GM23338 (cell line): Measurements from ENCODE around the gene PHF21A. TPM values are rescaled to one million over a fixed set of nuclear protein-coding genes. Genes with fewer than 3 reads are reported as not detected.

ENCODE experiments used
- ATAC-seq: fragments of 200-7000 bp; cut with Tn5 transposase; 3 replicates; pipeline ENCODE4 v1.9.1; 2020
- DNase-seq: peaks from one replicate; pipeline ENCODE4 v3.0.0-alpha.2; 2015; ENCODE audit warnings: low spot score
- H2AFZ ChIP-seq: fragments of 200-600 bp; sonication (generic); 2 replicates; pipeline ENCODE4 v1.8.0; 2016; ENCODE audit warnings: antibody characterized with exemption, mild to moderate bottlenecking, moderate library complexity
- H3F3A ChIP-seq: fragments of 200-600 bp; sonication (generic); replicated peaks from 2 replicates; pipeline ENCODE4 v1.8.0; 2017; ENCODE audit warnings: antibody characterized with exemption, mixed run types, low read depth
- H3K27ac ChIP-seq: fragments of 200-600 bp; sonication (generic); 2 replicates; pipeline ENCODE4 v1.6.1; 2016; ENCODE audit warnings: low read depth
- H3K27me3 ChIP-seq: fragments of 200-600 bp; sonication (generic); 2 replicates; pipeline ENCODE4 v1.8.0; 2016; ENCODE audit warnings: mild to moderate bottlenecking, mixed run types, moderate library complexity; ENCODE audit not compliant: insufficient read depth
- H3K36me3 ChIP-seq: fragments of 200-600 bp; sonication (generic); 2 replicates; pipeline ENCODE4 v1.8.0; 2016; ENCODE audit warnings: mild to moderate bottlenecking; ENCODE audit not compliant: insufficient read depth
- H3K4me1 ChIP-seq: fragments of 200-600 bp; sonication (generic); 2 replicates; pipeline ENCODE4 v1.8.0; 2016; ENCODE audit warnings: mild to moderate bottlenecking, moderate library complexity; ENCODE audit not compliant: insufficient read depth
- H3K4me2 ChIP-seq: fragments of 200-600 bp; sonication (generic); 2 replicates; pipeline ENCODE4 v1.7.1; 2017; ENCODE audit warnings: mixed run types
- H3K4me3 ChIP-seq: fragments of 200-600 bp; sonication (generic); 2 replicates; pipeline ENCODE4 v1.6.1; 2016; ENCODE audit warnings: mixed run types
- H3K79me2 ChIP-seq: fragments of 200-600 bp; sonication (generic); replicated peaks from 2 replicates; pipeline ENCODE4 v1.8.0; 2017; ENCODE audit warnings: mild to moderate bottlenecking; ENCODE audit not compliant: insufficient read depth
- H3K9me2 ChIP-seq: fragments of 200-600 bp; sonication (generic); 2 replicates; pipeline ENCODE4 v1.8.0; 2017; ENCODE audit not compliant: insufficient read depth
- H4K20me1 ChIP-seq: fragments of 200-600 bp; sonication (generic); replicated peaks from 2 replicates; pipeline ENCODE4 v1.8.0; 2017; ENCODE audit warnings: mild to moderate bottlenecking; ENCODE audit not compliant: insufficient read depth
- H3K27ac Mint-ChIP-seq: 2 replicates; pipeline ENCODE4 v1.8.0; 2020; ENCODE audit warnings: inconsistent platforms, mild to moderate bottlenecking, moderate library complexity, mixed read lengths
- H3K27me3 Mint-ChIP-seq: 3 replicates; pipeline ENCODE4 v1.8.0; 2022; ENCODE audit warnings: low read depth, mild to moderate bottlenecking, moderate library complexity, mixed read lengths, inconsistent platforms; ENCODE audit not compliant: insufficient read depth, poor library complexity
- H3K36me3 Mint-ChIP-seq: 3 replicates; pipeline ENCODE4 v1.8.0; 2021; ENCODE audit warnings: low read depth, mild to moderate bottlenecking, inconsistent platforms, moderate library complexity, mixed read lengths
- H3K4me1 Mint-ChIP-seq: 3 replicates; pipeline ENCODE4 v1.8.0; 2020; ENCODE audit warnings: mild to moderate bottlenecking, inconsistent platforms, mixed read lengths
- H3K4me3 Mint-ChIP-seq: 3 replicates; pipeline ENCODE4 v1.8.0; 2021; ENCODE audit warnings: moderate library complexity, mild to moderate bottlenecking, inconsistent platforms, mixed read lengths
- H3K9me3 Mint-ChIP-seq: 3 replicates; pipeline ENCODE4 v1.8.0; 2020; ENCODE audit warnings: moderate library complexity, mild to moderate bottlenecking, inconsistent platforms, mixed read lengths
- CREB1 ChIP-seq: fragments of 250-450 bp; sonication (Bioruptor Pico); IDR thresholded peaks from 2 replicates; pipeline ENCODE4 v1.5.0; 2020; ENCODE audit warnings: low read depth, mild to moderate bottlenecking, moderate library complexity
- ETS1 ChIP-seq: IDR thresholded peaks from 2 replicates; pipeline ENCODE4 v1.6.1; 2016; ENCODE audit warnings: antibody characterized with exemption
- JUNB ChIP-seq: IDR thresholded peaks from one replicate; pipeline ENCODE4 v1.6.1; 2016; ENCODE audit warnings: antibody characterized with exemption; ENCODE audit not compliant: unreplicated experiment
- NANOG ChIP-seq: IDR thresholded peaks from 2 replicates; pipeline ENCODE4 v1.6.1; 2016; ENCODE audit warnings: antibody characterized with exemption, borderline replicate concordance
- ZNF114 ChIP-seq: fragments of 250-450 bp; sonication (Bioruptor Pico); IDR thresholded peaks from 2 replicates; pipeline ENCODE4 v1.5.0; 2020; ENCODE audit warnings: mild to moderate bottlenecking, moderate library complexity
- ZNF331 ChIP-seq: fragments of 250-450 bp; sonication (Bioruptor Pico); IDR thresholded peaks from 2 replicates; pipeline ENCODE4 v1.5.0; 2020; ENCODE audit warnings: low read depth, mild to moderate bottlenecking, moderate library complexity
- ZNF462 ChIP-seq: fragments of 250-450 bp; sonication (Bioruptor Pico); IDR thresholded peaks from 2 replicates; pipeline ENCODE4 v1.5.0; 2020; ENCODE audit warnings: mild to moderate bottlenecking, moderate library complexity
- polyA plus RNA-seq: library from polyadenylated mRNA; unstranded; fragments of >200 nt; fragmentation: Nextera tagmentation; extraction: Ambion mirVana; gene quantifications from 2 replicates; pipeline ENCODE4 v1.2.1, GENCODE V29; 2016
- total RNA-seq: library from RNA; depleted of rRNA; stranded (reverse); fragments of >200 nt; shearing (Covaris generic); gene quantifications from 2 replicates; pipeline ENCODE4 v1.2.3, GENCODE V29; 2014

The PHF21A gene
- total and polyA plus RNA-seq, 2 experiments from 2014 or later = 21.7 to 23.6 TPM

- TF ChIP-seq ZNF462 (CRISPR knock-in tag) (no peak), ZNF331 (CRISPR knock-in tag) (no peak), ZNF114 (CRISPR knock-in tag) (no peak), JUNB (no peak), ETS1 (no peak)
Measured at GRCh38 chr11:45983471-45983845, 137.8 kb downstream of the PHF21A start (continued).

- peak; percentile 97 for ATAC-seq
- Histone ChIP-seq H3K79me2 (peaks cover 13% of the 10 kb centered on the region), H3K36me3 (peaks cover 2% of the 10 kb centered on the region; the same call in 1 of the 2 replicates), H3K27ac (peak overlapping the region; percentile 81), H3K27me3 (no peaks in the 10 kb centered on the region), H3K9me2 (no peaks in the 10 kb centered on the region), H3K4me1 (peaks cover 29% of the 10 kb centered on the region), H3K4me3 (0 out of 2 replicates have a peak overlapping the region, but pooled peaks have one; percentile 1), H3K4me2 (peak overlapping the region; percentile 21), H4K20me1 (no peaks in the 10 kb centered on the region), H2AFZ (no peak overlapping the region), H3F3A (no peaks in the 10 kb centered on the region)
- DNase-seq = peak; percentile 90
- Mint-ChIP-seq H3K27ac (peak overlapping the region; percentile 97), H3K36me3 (peaks cover 11% of the 10 kb centered on the region; the same call in 1 of the 3 replicates), H3K4me1 (peaks cover 35% of the 10 kb centered on the region), H3K9me3 (no peaks in the 10 kb centered on the region), H3K27me3 (peaks cover 2% of the 10 kb centered on the region), H3K4me3 (peak overlapping the region; percentile 61)
- TF ChIP-seq NANOG = no peak
- no peak for TF ChIP-seq ZNF462 (CRISPR knock-in tag)
- TF ChIP-seq JUNB = no peak
- no peak for TF ChIP-seq ZNF331 (CRISPR knock-in tag)
- 0 out of 2 replicates have a peak, but pooled peaks have one; percentile 46 for TF ChIP-seq CREB1 (CRISPR knock-in tag)
Measured at GRCh38 chr11:45982656-45983470, 138.4 kb downstream of the PHF21A start.
